Bronchial epithelial cell (primary cell): Measurements from ENCODE around the gene TIGAR. TPM values are rescaled to one million over a fixed set of nuclear protein-coding genes. Genes with fewer than 3 reads are reported as not detected.

Source experiments
- DNase-seq: peaks from one replicate; pipeline ENCODE4 v3.0.0-alpha.2; 2010; ENCODE audit warnings: low read depth
- FAIRE-seq: peaks from 2 replicates; lab custom pipeline; 2011; peaks lifted over from hg19 to GRCh38; lab: Jason Lieb, UNC
- H3K27me3 ChIP-seq: 2 replicates; pipeline ENCODE4 v1.5.1; 2011; ENCODE audit warnings: low read length; ENCODE audit not compliant: control insufficient read depth, insufficient read depth
- H3K36me3 ChIP-seq: 2 replicates; pipeline ENCODE4 v1.5.1; 2011; ENCODE audit warnings: low read length; ENCODE audit not compliant: control insufficient read depth, insufficient read depth
- H3K4me3 ChIP-seq: 2 replicates; pipeline ENCODE4 v1.5.1; 2011; ENCODE audit warnings: mild to moderate bottlenecking, low read depth, low read length, control low read depth
- CTCF ChIP-seq: IDR thresholded peaks from 2 replicates; pipeline ENCODE4 v1.5.1; 2011; ENCODE audit warnings: mild to moderate bottlenecking, moderate library complexity, low read length, control low read depth, inconsistent platforms; ENCODE audit not compliant: insufficient read depth, severe bottlenecking
- total RNA-seq: library from RNA; depleted of rRNA; stranded (reverse); fragments of >200 nt; gene quantifications from 2 replicates; pipeline ENCODE4 v1.2.1, GENCODE V29; 2014

TIGAR gene
- total RNA-seq, 1 donor from 2014 or later, result 10.0 TPM

GRCh38 chr12:4286228-4286627, 34.8 kb upstream of the TIGAR start:
- Histone ChIP-seq H3K36me3 (peaks cover 63% of the 10 kb centered on the region), H3K4me3 (no peak overlapping the region), H3K27me3 (no peaks in the 10 kb centered on the region)
- no peak for DNase-seq
- peak; percentile 43 for FAIRE-seq
- no peak for TF ChIP-seq CTCF

GRCh38 chr12:4286771-4287317, 34.2 kb upstream of the TIGAR start:
- FAIRE-seq (no peak), DNase-seq (no peak)
- no peaks in the 10 kb centered on the region for H3K27me3 ChIP-seq
- H3K36me3 ChIP-seq, result peaks cover 62% of the 10 kb centered on the region
- no peak overlapping the region for H3K4me3 ChIP-seq
- no peak for TF ChIP-seq CTCF

GRCh38 chr12:4287325-4288211, 33.4 kb upstream of the TIGAR start:
- TF ChIP-seq CTCF, result no peak
- peak; percentile 67 for DNase-seq
- FAIRE-seq, result peak; percentile 79
- Histone ChIP-seq H3K36me3 (peaks cover 55% of the 10 kb centered on the region), H3K4me3 (no peak overlapping the region), H3K27me3 (no peaks in the 10 kb centered on the region)

GRCh38 chr12:4288296-4289131, 32.5 kb upstream of the TIGAR start:
- Histone ChIP-seq H3K36me3 (peaks cover 57% of the 10 kb centered on the region), H3K4me3 (no peak overlapping the region), H3K27me3 (no peaks in the 10 kb centered on the region)
- TF ChIP-seq CTCF, result no peak
- no peak for FAIRE-seq
- DNase-seq, result no peak

- TF ChIP-seq CTCF, result no peak
- no peak for DNase-seq
- Histone ChIP-seq H3K27me3 (no peaks in the 10 kb centered on the region), H3K4me3 (no peak overlapping the region), H3K36me3 (peaks cover 55% of the 10 kb centered on the region)
- FAIRE-seq, result no peak
Measured at GRCh38 chr12:4289231-4289878, 31.7 kb upstream of the TIGAR start.
